CD4-positive, alpha-beta T cell treated with Interleukin-4 for 1 hour (primary cell): ENCODE data around the gene ZFY.

Experiments used
- DNase-seq, 2 donors: peaks; one replicate each; pipeline ENCODE4 v3.0.0-alpha.2; 2020 to 2022

ZFY gene

DNA sequence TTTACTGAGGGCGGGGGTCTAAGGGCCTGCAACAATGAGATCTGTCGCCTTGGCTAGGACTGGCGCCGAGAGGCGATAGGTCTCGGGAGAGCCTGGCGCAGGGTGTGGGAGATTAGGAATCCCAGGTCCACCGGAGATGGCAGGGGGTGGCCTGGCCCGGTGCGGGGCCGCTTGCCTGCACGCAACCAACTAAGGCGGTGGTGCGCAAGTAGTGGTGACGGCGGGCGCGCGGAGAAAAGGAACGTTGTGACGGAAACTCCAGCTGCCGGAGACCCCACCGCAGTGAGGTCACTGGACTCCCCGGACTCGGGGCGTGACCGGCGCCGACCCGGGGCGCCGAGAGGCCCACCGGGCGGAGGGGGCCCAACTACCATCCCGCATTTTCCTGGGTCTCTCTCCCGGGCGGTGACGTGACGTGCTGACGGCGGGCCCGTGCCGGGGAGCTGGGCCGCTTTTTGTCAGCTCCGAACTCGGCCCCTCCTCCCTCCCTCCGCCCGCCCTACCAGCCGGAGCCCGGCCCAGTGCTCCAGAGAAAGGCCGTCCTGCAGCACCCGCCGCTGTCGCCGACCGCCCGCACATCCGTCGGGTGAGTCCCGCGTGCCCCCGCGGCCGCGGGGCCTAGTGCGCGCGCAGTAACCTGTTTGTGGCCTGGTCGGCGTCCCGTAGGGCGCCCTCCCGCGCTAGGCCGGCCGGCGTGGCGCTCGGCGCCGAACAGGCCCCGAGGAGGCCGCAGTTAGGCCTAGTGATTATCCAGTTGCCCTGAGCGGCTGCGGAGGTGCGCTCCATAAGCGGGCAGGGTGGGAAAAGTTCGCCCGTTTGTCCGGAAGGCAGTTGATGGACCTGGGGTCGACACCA, at the start of gene ZFY:
Gene ZFY, plus strand, starts transcription at position 521 of the 855 bp plus-strand sequence. CDS start 18,556 bp downstream, outside the sequence.
- peak in 1 of 2 donors; percentile 77 for DNase-seq

DNA sequence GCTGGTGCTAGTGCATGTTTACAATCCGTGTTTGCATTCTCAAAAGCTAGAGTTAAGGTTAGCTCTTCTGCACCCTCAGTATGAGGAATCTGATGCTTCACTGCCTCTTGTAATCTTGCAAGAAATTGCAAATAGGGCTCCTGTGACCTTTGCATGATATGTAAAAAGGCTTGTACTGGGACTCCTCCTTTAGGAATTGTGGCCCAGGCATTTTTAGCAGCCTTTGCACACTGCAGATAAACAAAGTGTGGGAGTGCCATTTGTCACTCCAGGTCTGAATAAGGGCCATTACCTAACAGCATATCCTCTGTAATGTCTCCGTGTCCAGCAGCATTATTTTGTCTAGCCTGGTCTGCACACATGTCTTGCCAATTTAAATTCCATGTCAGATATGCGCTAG, 49.3 kb upstream of the ZFY start:
- no peak for DNase-seq

DNA sequence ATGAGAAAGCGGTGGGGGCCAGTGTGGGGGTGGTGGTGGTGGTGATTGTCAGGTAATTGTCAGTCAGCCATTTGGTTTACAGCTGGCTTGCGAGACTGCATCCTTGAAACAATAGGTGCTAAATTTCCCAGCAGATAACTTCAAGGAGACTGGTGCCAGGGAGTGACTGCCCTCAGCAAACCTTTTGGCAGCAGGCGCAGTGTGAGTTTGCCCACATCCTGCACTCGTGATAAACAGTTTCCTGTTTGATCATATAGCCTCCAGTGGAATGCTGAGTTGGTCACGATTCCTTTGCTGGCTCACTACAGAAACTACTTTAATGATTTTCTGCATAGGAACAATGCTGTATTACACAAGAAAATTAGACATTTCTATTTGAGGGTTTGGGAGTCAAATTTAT, 47.8 kb upstream of the ZFY start:
- peak in 1 of 2 donors; percentile 25 for DNase-seq

DNA sequence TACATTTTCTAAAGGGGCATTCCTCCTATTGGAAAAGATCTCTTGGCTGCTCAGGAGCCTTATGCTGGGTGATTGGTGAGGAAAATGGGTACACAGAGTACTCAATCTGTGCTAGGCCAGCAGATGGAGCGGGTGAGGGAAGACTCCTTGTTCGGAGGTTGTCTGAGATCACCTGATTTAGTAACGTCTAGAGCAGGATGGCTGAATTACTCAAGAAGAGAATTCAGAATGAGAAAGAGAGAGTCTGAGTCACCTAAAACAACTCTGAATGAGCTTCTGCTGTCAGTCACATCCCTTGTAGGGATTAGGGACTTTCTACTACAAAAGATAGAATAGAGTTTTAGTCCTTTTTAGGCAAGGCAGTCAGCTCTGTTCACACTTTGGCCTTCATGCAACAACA, 47.2 kb upstream of the ZFY start:
- DNase-seq: no peak

DNA sequence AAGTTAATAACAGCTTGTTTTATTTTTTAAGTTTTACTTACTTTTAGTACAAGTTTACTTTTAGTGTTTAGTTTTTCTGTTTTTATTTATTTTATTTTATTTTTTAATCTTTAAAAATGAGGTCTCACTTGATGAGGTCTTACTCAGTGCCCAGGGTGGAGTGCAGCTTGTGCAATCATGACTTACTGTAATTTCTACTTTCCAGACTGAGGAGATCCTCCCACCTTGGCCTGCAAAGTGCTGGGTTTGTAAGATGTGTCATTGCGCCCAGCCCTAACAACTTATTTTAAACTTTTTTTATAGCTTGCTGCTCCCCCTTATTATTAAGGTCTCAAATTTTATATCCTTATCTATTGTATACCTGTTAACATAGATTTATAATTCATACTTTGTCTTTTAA, 41.7 kb upstream of the ZFY start:
- no peak for DNase-seq

DNA sequence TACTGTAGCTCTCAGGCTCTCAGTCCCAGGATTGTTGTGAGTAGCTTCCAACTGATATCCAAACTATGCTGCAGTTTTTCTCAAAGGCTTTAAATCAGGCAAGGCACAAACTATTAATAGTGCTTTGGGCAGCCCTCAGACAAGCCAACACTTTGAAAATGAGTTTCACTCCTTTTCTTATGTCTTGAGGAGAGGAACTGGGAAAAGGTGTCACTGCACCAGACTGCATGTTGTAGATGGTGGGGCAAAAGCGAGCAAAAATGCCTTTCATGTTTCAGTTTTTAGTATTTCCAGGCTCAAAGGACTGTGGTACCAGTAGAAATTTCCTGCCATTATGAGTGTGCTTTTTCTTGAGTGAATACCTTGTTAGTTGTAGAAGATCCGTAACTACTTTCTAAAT, 39.1 kb upstream of the ZFY start:
- DNase-seq: no peak

DNA sequence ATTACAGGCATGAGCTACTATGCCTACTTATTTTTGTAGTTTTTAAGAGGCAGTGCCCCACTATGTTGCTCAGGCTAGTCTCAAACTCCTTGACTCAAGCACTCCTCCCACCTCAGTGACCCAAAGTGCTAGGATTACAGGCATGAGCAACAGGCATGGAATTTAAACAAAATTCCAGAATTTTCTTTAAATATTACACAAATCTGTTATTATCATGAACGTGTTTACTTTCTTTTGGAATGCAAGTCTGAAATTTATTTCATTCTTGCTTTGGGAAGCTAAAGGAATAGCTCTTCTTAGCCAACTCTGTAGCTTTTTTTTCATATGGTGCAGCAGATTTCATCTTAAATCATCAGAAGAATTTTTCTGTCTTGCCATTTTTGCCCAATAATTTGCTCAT, 27.8 kb upstream of the ZFY start:
- DNase-seq: no peak

DNA sequence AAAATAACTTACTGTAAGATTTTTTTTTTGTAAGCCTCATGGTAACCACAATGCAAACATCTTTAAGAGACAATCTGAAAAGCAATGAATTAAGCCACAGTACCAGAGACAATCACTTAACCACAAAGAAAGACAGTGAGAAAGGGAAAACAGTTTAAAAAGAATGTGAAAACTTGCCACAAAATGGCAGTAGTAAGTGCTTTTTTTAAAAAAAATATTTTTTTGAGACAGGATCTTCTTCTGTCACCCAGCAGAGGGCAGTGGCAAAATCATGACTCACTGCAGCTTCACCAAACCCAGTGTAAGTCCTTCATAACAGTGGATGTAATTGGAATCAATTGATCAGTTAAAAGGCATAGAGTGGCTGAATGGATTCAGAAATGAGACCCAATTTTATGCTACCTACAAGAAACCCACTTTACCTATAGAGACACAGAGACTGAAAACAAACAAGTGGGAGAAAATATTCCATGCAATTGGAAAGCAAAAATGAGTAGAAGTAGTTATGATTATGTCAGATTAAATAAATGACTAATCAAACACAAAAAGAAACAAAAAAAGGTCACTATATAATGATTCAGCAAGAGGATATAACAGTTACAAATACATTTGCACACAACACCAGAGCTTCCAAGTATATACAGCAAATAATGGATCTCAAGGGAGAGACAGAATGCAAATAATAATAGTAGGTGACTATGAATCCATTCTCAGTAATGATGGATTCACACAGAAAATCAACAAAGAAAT, 21.9 kb upstream of the ZFY start:
- peak in 1 of 2 donors; percentile 64 for DNase-seq

DNA sequence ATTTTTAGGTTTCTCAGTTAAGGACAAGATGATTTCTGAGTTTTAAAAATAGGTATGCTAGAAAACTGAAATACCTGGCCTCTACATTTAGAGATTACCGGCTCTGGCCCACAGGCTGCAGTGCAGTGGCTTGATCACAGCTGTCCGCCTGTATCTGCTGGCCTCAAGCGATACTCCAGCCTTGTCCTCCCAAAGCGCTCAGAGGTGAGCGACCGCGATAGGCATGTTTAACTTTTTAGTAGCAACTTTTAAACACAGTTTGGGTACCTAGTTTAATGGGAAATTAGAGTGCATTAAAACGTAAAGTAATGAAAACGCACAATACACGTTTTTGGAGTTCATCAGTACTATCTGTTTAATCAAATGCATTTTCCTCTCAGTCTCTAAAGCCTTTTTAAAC, 1.1 kb upstream of the ZFY start:
- DNase-seq: no peak

DNA sequence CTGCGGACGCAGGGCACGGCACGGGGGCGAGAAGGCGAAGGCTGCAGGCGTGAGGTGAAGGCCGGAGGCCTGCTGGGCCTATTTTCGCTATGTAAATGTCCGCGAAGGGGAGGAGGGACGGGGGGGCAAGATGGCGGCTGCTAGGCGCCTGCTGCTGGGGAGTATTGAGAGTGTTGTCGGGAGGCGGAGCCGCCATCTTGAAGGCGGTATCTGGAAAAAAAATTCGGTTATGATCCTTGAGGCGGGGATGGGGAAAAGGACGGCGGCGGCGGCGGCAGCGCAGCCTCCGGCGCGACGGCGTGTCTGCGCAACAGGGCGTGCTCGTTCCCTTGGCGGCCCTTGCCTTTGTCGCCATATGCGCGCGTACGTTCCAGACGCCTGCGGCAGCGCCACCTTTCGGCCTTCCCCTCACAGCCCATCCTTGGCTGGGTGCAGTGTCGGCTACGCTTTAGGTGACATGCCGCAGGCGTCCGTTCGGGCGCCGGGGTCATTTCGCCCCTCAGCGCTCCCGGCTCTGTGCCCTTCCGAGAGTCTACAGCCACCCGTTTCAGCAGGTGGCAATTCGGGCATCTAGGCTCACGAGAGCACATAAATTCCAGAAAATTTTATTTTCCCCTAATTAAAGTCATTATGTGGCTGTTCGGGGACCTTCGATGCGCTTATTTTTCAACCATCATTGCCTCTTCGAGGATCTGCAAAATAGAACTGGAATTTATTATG, 695 bp downstream of the ZFY start:
- peak in 1 of 2 donors; percentile 90 for DNase-seq

DNA sequence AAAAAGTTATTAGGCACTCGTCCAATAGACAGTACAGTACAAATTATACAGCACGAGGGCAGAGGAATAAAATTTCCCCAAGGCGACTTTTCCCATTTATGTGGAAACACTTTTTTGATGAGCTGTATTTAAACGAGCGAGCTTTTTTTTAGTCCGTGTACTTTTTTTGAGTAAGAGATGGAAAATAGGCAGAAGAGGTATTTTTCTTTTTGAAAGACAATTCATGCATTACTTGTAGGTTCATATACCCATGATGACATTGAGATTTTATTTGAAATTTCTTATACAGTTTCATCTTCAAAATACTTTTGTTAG, 1.2 kb downstream of the ZFY start:
- no peak for DNase-seq

DNA sequence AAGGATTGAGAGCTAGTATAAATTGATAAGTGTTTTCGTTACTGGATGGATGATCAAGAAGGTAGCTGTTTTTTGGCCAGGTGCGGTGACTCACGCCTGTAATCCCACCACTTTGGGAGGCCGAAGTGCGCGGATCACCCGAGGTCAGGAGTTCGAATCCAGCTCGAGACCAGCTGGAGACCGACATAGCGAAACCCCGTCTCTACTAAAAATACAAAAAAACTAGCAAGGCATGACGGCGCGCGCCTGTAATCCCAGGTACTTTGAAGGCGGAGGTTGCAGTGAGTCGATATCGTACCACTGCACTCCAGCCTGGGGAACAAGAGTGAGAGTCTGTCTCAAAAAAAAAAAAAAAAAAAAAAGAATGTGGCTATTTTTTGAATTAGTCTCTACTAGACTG, 2.0 kb downstream of the ZFY start:
- DNase-seq: no peak

DNA sequence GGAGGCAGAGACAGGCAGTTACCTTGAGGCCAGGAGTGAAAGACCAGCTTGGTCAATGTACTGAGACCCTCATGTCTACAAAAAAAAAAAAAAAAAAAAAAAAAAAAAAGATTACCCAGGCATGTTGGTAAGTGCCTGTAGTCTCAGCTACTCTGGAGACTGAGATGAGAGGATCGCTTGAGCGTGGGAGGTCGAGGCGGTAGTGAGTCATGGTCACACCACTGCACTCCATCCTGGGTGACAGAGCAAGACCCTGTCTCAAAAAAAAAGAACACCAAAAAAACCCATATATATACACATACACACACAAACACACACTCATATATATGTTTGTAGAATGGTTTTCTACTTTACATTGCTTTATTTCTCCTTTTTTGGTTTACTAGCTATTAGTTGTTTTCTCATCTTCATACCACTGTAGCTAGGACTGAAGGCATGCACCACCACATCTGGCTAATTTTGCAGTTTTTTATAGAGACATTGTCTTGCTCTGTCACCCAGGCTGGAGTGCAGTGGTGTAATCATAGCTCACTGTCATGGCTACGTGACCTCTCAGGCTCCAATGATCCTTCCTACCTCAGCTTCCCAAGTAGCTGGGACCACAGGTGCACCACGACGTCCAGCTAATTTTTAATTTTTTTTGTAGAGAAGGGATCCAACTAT, 14.5 kb downstream of the ZFY start:
- no peak for DNase-seq

DNA sequence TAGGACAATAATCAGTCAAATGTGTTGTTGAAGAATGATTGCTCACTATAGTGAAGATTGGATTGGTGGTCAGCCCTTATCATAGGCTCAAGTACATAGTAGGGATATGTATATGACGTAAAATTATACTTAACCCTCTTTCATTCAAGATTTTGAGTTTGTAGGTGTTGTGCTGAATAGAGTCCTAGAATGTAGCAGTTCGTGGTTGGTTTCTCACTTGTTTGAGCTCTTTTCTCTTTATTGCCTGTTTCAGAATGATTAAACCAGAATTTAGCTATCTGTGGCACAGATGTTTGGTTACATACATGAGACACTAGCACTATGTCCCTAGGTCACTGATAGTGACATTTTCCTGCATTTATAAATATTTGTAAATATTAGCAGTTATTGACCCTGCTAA, 15.5 kb downstream of the ZFY start:
- DNase-seq: no peak

DNA sequence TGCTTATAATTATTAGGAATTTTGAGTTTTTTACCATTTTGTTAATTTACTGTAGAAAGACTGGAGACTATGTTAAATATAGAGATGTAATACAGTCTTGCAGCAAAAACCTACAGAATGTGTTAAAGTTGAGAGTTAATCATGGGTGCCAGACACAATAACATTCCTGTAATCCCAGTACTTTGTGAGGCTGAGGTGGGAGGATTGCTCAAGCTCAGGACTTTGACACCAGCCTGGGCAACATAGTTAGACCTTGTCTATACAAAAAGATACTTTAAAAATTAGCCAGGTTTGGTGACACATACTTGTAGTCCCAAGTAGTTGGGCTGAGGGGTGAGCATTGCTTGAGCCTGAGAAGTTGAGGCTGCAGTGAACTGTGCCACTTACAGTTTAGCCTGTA, 17.7 kb downstream of the ZFY start:
- no peak for DNase-seq

DNA sequence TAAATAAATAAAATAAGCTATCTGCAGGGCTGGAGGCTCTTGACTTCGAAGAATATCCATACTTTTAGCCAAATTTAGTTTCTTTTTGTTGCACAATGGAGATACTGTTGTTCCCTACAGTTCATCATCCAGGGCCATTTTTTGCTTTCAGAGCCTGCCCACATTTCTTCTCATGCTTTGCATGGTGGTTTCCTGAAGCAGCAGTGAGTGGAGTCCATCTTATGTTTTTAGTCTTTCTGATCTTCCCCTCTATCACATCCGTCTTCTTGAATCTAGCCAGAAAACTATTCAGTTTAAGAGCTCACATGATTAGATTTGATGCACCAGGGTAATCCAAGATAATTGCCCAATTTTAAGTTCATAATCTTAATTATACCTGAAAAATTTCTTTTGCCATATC, 19.6 kb downstream of the ZFY start:
- DNase-seq: no peak

DNA sequence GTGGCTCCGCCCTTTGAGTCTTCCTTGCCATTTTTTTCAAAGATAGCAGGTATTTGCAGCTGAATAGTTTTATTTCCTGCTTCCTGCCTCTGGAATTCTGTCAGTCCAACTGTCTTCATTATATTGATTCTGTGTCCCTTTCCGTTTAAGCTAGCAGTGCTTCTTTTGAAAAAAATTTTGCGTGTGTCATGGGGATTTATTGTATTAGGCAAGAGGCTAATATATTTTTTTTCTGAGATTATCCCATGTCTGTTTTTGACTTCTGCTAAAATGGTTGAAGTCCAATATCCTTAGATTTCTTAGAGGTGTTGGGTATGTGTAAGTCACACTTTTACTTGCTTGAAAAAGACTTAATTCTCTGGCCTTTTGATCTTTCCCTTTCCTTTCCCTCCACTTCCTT, 20.4 kb downstream of the ZFY start:
- DNase-seq: no peak

DNA sequence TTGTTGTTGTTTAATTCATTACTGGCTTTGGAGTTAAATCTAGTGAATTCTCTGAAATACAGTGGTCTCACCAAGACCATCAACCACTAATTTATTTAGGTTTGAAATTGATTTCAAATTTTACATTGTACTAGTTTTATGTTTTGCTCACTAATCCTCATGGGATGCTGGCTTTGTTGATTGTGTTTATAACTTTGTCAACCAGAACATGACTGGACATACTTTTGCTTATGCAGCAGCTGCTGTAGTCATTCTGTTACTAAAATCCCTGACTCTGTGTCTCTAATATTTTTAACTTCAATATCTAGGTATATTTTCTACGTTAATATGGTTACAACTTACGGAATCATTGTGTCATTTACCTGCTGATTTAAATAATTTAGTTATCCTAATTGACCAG, 26.9 kb downstream of the ZFY start:
- DNase-seq: no peak

DNA sequence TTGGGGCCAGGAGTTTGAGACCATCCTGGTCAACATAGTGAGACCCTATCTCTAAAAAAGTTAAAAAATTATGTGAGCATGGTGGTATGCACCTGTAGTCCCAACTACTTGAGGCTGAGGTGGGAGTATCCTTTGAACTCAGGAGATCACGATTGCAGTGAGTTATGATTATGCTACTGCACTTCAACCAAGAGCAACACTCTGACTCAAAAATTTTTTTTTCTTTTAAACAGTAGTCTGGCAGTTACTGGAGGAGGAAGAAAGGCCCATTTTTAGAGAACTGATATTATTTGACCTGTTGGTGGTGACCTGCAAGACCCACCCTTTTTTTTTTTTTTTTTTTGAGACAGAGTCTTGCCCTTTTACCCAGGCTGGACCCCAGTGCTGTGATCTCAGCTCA, 29.6 kb downstream of the ZFY start:
- DNase-seq: no peak

DNA sequence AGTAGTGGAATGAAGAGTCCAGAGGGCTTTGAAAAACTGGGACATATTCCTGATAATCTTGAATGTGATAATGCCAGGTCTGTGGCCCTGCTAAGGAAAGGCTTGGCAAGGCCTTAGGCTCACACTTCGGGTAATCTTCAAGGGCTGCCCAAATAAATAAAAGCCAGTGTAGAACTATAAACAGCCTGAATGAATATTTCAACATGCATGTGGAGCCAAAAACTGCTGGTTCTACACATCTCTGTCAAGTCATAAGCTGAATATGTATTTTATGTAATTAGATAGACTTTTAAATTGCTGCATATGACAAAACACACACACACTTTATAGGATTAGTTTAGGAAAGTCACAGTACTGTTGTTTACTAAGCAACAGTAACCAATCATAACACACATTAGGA, 30.4 kb downstream of the ZFY start:
- no peak for DNase-seq

DNA sequence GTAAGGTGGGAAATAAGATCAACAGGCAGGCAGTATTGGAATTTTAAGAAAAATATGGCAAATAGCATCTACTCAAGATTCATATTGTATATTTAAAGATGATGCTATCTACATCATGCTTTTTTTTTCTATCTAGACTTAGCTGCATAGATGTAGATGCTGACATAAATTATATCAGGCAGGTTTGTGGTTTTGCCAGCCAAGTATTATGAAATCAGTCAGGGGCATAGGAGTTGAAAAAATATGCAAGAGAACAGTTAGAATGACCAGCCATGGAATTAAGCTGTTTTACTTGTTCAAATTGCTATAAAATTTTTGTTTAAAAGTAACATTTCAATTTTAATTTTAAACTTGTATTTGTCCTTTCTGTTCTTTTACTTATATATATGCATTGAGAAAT, 34.4 kb downstream of the ZFY start:
- DNase-seq: no peak

DNA sequence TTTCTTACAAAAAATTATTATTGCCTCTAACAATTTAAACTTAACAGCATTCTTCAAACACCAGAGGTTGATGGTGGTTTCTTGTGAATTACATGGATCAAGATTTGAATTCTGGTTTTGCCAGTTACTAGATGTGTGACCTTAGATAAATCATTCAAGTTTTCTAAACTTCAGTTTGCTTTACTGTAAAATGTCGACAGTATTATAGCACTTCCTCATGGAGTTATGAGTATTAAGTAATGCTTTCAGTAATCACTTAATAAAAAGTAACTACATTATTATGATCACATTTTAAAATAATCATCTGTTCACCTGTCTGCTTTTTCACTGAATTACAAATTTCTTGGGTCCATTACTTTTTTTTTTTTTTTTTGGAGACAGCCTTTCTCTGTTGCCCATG, 37.5 kb downstream of the ZFY start:
- no peak for DNase-seq

DNA sequence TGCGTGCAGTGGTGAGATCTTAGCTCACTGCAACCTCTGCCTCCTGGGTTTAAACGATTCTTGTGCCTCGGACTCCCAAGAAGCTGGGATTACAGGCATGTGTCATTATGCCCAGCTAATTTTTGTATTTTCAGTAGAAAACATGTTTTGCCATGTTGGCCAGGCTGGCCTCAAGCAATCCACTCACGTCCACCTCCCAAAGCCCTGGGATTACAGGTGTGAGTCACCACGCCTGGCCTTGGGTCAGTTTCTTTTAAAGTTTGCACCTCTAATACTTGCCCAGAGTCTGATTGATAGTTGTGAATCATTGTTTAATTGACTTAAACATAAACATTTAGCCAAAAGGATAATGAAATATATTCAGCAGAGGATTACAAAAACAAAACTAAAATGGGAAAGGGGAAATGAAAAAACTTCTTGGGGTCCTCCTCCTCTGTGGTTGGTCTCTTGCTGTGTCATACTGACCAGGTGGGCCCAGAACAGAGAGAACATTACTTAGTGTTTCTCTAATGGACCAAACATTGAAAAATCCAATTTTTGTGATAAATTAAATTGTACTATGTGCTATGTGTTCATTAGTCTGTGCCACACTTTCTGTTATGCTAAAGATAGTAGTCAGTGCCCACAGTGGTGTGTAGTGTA, 38.0 kb downstream of the ZFY start:
- DNase-seq: no peak
